ENCODE results near the gene TBC1D9B. TPM values are rescaled to one million over a fixed set of nuclear protein-coding genes. Genes with fewer than 3 reads are reported as not detected.

The TBC1D9B gene
- total RNA-seq, 1 donor from 2014 or later = 92.4 TPM

DNA sequence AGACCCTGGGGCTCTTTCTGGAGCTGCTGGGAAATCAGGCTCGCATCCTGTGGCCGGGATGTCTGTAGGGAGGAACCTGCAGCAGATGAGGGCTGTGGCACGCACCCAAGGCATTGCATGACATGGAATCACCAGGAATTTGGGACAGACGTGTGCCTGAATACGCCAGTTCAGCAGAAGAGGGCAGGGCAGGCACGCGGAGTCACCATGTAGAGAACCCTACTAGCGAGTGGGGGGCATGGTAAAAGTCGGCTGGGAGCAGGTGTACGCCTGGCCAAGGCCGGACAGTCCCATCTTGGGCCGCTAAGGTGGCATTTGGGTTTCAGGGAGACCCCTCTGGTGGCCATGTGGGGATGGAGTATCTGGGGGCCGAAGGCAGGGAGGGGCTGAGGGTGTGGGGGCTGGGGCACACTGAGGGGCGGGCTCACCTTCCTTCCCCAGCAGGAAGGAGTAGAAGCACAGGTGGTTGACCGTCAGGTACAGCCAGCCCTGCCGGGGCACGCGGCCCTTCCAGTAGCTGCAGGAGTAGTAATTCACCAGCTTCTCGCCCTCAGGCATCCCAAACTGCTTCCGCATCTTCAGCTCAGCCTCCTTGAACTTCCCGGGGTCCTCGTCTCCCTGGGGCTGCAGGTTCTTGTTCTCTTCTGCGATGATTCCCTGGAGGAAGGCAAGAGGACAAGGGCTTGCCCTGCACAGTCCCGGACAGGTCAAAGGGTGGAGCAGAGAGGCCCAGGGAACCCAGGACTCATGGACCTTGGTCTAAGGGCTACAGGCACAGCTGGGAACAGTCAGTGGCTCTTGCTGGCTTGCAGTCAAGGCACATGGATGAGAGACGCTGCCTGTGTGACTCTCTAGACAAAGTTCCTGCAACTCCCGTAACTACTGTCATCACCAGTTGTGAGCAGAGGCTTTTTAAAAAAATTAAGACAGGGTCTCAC, 13.5 kb downstream of the TBC1D9B start:
- peaks cover 93% of the 10 kb centered on the region for H3K36me3 ChIP-seq
- no peak for DNase-seq
- H3K27me3 ChIP-seq = no peaks in the 10 kb centered on the region
- H3K9me3 ChIP-seq = no peaks in the 10 kb centered on the region
- H3K4me1 ChIP-seq = no peaks in the 10 kb centered on the region
- intact Hi-C loops (cut with DNase I) = no loop called here
- ATAC-seq = no peak
- H3K27ac ChIP-seq = no peak overlapping the region
- TF ChIP-seq, protein P1, sequence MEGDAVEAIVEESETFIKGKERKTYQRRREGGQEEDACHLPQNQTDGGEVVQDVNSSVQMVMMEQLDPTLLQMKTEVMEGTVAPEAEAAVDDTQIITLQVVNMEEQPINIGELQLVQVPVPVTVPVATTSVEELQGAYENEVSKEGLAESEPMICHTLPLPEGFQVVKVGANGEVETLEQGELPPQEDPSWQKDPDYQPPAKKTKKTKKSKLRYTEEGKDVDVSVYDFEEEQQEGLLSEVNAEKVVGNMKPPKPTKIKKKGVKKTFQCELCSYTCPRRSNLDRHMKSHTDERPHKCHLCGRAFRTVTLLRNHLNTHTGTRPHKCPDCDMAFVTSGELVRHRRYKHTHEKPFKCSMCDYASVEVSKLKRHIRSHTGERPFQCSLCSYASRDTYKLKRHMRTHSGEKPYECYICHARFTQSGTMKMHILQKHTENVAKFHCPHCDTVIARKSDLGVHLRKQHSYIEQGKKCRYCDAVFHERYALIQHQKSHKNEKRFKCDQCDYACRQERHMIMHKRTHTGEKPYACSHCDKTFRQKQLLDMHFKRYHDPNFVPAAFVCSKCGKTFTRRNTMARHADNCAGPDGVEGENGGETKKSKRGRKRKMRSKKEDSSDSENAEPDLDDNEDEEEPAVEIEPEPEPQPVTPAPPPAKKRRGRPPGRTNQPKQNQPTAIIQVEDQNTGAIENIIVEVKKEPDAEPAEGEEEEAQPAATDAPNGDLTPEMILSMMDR (IDR thresholded peaks at IDR 0.05) = no peak
- no peak overlapping the region for H3K4me3 ChIP-seq

DNA sequence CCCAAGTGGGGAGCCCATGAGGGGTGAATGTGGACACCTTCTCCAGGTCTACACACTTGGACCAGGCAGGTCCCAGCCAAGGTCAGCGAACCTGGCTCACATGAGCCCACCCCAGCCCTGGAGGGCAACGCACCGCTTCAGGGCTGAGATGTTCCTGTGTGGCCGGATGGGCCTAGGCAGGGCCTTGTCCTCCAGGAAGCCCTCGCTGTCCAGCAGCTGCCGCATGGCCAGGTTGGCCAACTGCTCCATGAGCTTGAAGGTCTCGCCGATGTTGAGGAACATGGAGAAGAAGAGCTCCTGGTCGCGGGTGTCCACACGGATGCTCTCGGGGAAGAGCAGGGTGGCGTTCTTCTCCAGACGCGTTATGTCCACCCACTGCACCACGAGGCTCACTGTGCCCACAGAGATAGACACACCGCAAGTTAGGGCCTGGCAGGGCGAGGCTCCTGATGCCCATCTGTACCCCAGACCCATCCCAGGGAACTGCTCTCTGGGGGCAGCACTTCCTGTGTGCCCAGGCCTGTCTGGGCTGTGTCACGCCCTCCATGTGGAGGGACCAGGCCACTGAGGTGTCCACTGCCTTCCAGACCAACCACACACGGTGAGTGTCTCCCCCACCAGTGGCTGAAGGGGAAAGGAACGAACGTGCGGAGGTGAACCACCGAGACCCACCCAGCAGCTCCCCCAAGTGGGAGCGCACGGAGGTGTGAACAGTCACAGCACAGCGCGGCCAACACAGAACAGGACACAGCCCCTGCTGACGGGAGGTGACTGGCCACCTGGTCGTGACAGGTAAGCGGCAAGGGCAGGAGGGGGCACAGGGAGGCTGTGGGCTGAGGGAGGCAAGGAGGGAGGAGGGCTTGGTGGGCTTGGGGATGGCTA, 14.4 kb downstream of the TBC1D9B start:
- intact Hi-C loops (cut with DNase I) = no loop called here
- peaks cover 90% of the 10 kb centered on the region for H3K36me3 ChIP-seq
- DNase-seq = no peak
- H3K9me3 ChIP-seq = no peaks in the 10 kb centered on the region
- no peak for ATAC-seq
- no peaks in the 10 kb centered on the region for H3K4me1 ChIP-seq
- no peaks in the 10 kb centered on the region for H3K27me3 ChIP-seq
- TF ChIP-seq, protein P1 (IDR thresholded peaks at IDR 0.05) = no peak
- no peak overlapping the region for H3K27ac ChIP-seq
- no peak overlapping the region for H3K4me3 ChIP-seq

DNA sequence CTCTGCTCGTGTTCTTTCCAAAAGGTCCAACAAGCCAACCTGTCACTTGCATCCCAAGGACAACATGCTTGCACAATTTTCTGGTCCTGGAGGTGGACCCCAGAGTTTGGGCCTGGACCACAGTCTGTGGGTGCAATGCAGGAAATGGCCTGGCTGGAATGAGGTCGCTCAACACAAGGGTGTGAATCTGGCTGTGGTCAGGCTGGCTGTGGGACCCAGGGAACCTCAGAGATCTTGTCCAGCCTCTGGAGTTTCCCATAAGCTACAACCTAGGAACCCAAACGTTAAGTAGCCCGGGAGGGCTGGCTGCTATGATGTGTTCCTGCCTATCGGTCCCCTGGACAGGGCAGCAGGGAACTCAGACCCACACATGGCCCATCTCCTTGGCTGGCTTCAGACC, 15.4 kb downstream of the TBC1D9B start:
- H3K27me3 ChIP-seq = no peaks in the 10 kb centered on the region
- intact Hi-C loops (cut with DNase I) = no loop called here
- H3K27ac ChIP-seq = no peak overlapping the region
- no peaks in the 10 kb centered on the region for H3K4me1 ChIP-seq
- H3K9me3 ChIP-seq = no peaks in the 10 kb centered on the region
- peaks cover 90% of the 10 kb centered on the region for H3K36me3 ChIP-seq
- no peak overlapping the region for H3K4me3 ChIP-seq
- DNase-seq = no peak
- ATAC-seq = no peak
- TF ChIP-seq, protein P1 (IDR thresholded peaks at IDR 0.05) = no peak

DNA sequence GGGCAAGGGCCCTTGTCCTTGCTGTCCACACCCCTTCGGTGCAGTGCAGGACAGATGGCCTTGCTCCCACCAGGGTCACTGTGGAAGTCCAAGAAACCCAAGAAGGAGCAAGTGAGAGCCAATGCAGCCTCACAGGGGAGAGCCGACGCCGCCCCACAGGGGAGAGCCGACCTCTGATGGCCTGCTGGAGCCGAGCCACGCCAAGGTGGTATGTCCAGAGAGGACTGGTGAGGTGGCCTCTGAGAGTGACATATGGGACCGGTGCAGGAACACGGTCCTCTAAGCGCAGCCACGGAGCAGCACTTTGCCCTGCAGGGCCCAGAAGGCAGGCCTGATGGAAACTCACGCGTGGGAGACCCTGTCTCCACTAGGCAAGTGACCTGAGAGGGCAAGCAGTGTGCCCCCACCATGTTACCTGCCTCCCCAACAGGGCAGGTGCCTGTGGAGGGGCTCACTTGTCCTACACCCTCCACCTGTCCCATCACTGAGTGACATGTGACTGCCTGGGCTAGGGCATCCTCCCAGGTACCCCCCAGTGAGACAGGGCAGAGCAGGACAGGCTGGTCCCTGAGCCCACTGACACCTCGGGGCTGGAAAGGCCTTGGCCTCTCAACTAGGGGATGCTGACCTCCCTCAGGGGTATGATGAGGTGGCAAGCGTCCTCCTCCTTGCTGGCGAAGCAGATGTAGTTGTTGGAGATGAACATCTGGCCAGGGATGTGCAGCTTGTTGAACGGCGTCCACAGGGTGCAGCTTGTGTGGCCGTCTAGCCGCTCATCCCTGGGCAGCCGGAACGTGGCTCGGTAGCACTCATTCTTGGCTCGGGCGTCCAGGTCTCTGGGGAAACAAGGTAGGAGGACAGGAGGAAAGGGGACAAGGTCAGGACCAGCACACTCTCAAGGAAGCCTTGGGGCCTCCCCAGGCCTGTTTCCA, 16.7 kb downstream of the TBC1D9B start:
- H3K27me3 ChIP-seq = no peaks in the 10 kb centered on the region
- H3K36me3 ChIP-seq = peaks cover 90% of the 10 kb centered on the region
- no peaks in the 10 kb centered on the region for H3K9me3 ChIP-seq
- DNase-seq (no peak), ATAC-seq (no peak)
- TF ChIP-seq, protein P1 (IDR thresholded peaks at IDR 0.05) = no peak
- intact Hi-C loops (cut with DNase I) = no loop called here
- no peaks in the 10 kb centered on the region for H3K4me1 ChIP-seq
- H3K27ac ChIP-seq = no peak overlapping the region
- no peak overlapping the region for H3K4me3 ChIP-seq

DNA sequence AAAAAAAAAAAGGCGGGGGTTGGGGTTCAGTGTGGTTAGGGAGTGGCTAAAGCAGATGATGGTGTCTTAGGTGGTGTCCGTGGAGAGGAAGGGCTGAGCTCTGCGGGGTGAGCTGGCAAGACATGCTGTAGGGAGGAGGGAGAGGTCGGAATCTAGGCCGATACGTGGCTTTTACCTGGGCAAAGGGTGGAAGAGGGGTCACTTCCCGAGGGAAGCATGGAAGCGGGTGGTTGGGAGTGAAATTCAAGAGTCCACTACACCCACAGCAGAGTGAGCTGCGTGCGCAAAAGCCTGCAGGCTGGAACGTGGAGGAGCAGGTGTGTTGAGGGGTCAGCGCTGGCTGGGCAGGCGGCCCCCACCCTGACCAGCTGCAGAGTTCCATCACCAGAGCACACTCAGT, 17.8 kb downstream of the TBC1D9B start:
- intact Hi-C loops (cut with DNase I) = no loop called here
- TF ChIP-seq, protein P1 (IDR thresholded peaks at IDR 0.05) = no peak
- H3K27me3 ChIP-seq = no peaks in the 10 kb centered on the region
- no peak for ATAC-seq
- peaks cover 88% of the 10 kb centered on the region for H3K36me3 ChIP-seq
- H3K4me3 ChIP-seq = no peak overlapping the region
- no peaks in the 10 kb centered on the region for H3K9me3 ChIP-seq
- no peaks in the 10 kb centered on the region for H3K4me1 ChIP-seq
- no peak overlapping the region for H3K27ac ChIP-seq
- no peak for DNase-seq

All from upper lobe of right lung (tissue), 1 donor.